WTC11 (cell line): ENCODE results near the gene ADA. TPM values are rescaled to one million over a fixed set of nuclear protein-coding genes. Genes with fewer than 3 reads are reported as not detected.

Source experiments
- CREB1 ChIP-seq: sonication (generic); formaldehyde crosslinking; IDR thresholded peaks from 2 replicates; pipeline ENCODE4 v1.8.0; 2023; ENCODE audit warnings: mild to moderate bottlenecking, missing genetic modification reagents
- CTCF ChIP-seq: fragments of 200-600 bp; IDR thresholded peaks from 2 replicates; pipeline ENCODE4 v1.8.0; 2022; ENCODE audit warnings: antibody characterized with exemption
- PRRX2 ChIP-seq: fragments of 250-450 bp; sonication (Bioruptor Pico); IDR thresholded peaks from 2 replicates; pipeline ENCODE4 v1.8.0; 2021; ENCODE audit warnings: mild to moderate bottlenecking
- STAT6 ChIP-seq: sonication (generic); formaldehyde crosslinking; conservative IDR thresholded peaks from 2 replicates; pipeline ENCODE4 v1.8.1; 2023; ENCODE audit warnings: mild to moderate bottlenecking, low read depth, missing genetic modification reagents, moderate library complexity
- ZNF425 ChIP-seq: fragments of 250-450 bp; sonication (Bioruptor Pico); conservative IDR thresholded peaks from 2 replicates; pipeline ENCODE4 v1.9.0; 2021; ENCODE audit warnings: mild to moderate bottlenecking
- total RNA-seq: library from RNA; stranded (reverse); gene quantifications from 3 replicates; pipeline ENCODE4 v1.2.3, GENCODE V29; 2021

Gene ADA
- total RNA-seq, 1 experiment from 2014 or later, result 19.7 TPM

- TF ChIP-seq STAT6 (no peak), ZNF425 (CRISPR knock-in tag) (no peak), CTCF (no peak), PRRX2 (CRISPR knock-in tag) (no peak), CREB1 (no peak)
- TF ChIP-seq, all 79 proteins: peak for 0
These were observed 81.1 kb downstream of the ADA start (continued) for GRCh38 chr20:44570367-44570766.

Other genes starting within 250 kb of the ADA start
- 10.3 to 16.5 TPM (median 13.7 TPM) in 3 replicates for gene TTPAL, start 175.8 kb downstream of the ADA start, total RNA-seq
- gene SERINC3, start 129.6 kb downstream of the ADA start, total RNA-seq, result 38.2 to 41.3 TPM (median 38.6 TPM) in 3 replicates
- gene PKIG, start 69.1 kb downstream of the ADA start, total RNA-seq, result 22.7 to 28.1 TPM (median 24.4 TPM) in 3 replicates
- gene CCN5, start 63.7 kb upstream of the ADA start, total RNA-seq, result 0.16 to 0.37 TPM (median 0.23 TPM) in 3 replicates
- gene KCNK15, start 94.2 kb upstream of the ADA start, total RNA-seq, result 0.24 to 0.37 TPM (median 0.32 TPM) in 3 replicates
- 24.8 to 27.4 TPM (median 27.3 TPM) in 3 replicates for gene RIMS4, start 158.8 kb upstream of the ADA start, total RNA-seq
- 177 to 216 TPM (median 183 TPM) in 3 replicates for gene YWHAB, start 234.0 kb upstream of the ADA start, total RNA-seq